ENCODE results near the gene TSPEAR.

DNA sequence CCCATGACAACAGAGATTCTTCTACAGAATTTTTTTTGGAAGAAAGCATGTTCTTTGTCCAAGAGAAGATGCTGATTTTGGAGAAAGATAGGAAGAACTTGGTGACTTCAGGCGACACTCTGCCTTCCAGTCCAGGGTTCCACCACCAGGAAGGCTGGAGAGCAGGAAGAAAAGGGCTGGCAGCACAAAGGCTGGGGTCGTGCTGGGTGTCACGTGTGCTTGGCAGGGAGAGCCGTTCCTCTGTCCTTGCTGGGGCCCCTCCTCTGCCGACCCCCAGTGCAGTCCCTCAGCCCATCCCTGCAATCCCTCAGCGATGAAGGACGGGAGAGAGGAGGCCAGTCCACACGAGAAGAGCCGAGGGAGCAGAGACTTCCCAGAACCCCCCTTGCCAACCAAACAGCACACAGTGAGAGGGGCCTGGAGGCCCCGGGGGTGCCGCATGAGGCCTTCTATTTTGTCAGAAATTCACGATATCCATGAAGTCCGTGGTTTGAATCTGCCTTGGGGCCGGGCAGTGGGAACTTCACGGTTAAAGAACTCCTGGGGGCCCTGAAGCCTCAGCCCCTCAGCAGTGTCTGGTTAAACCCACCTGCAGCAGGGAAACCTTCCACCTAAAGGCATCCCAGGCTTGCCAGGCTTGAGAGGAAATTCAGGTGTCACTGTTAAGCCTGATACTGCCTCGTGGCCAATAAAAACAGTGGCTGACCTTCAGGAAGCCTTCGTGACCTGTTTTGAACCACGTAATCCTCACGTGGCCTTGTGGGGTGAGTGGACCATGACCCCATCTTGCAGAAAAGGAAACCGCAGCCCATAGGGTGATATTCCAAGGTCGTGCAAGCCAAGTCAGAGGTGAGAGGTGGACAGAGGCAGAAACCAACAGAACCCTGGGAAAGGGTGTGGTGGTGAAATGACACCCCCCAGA, 11.0 kb downstream of the TSPEAR start:
- TF ChIP-seq, protein P1, sequence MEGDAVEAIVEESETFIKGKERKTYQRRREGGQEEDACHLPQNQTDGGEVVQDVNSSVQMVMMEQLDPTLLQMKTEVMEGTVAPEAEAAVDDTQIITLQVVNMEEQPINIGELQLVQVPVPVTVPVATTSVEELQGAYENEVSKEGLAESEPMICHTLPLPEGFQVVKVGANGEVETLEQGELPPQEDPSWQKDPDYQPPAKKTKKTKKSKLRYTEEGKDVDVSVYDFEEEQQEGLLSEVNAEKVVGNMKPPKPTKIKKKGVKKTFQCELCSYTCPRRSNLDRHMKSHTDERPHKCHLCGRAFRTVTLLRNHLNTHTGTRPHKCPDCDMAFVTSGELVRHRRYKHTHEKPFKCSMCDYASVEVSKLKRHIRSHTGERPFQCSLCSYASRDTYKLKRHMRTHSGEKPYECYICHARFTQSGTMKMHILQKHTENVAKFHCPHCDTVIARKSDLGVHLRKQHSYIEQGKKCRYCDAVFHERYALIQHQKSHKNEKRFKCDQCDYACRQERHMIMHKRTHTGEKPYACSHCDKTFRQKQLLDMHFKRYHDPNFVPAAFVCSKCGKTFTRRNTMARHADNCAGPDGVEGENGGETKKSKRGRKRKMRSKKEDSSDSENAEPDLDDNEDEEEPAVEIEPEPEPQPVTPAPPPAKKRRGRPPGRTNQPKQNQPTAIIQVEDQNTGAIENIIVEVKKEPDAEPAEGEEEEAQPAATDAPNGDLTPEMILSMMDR (IDR thresholded peaks at IDR 0.05): no peak
- no peak for TF ChIP-seq POLR2A (IDR thresholded peaks at IDR 0.05)

Measured in right lobe of liver (tissue), 4 donors.